Gastroesophageal sphincter (tissue), 4 donors: Measurements from ENCODE around the gene DST. TPM values are rescaled to one million over a fixed set of nuclear protein-coding genes. Genes with fewer than 3 reads are reported as not detected.

Experiments used
- ATAC-seq: fragments of 150-250 bp; one replicate; pipeline ENCODE4 v1.9.1; 2016; ENCODE audit warnings: mild to moderate bottlenecking, moderate library complexity
- H3K27ac ChIP-seq, 4 donors: fragments of 200-600 bp; sonication (generic) in 3 of 4; 1 replicate in 3 of 4; 2 replicates in 1 of 4; pipeline ENCODE4 v1.5.1; 2016 to 2019
- H3K27me3 ChIP-seq: fragments of 200-600 bp; sonication (generic); one replicate; pipeline ENCODE4 v1.5.1; 2019
- H3K36me3 ChIP-seq, 2 donors: fragments of 200-600 bp; sonication (generic); one replicate each; pipeline ENCODE4 v1.5.1; 2019; ENCODE audit warnings: control low read depth in 1 of 2
- H3K4me1 ChIP-seq, 3 donors: fragments of 200-600 bp; sonication (generic); 1 replicate in 2 of 3; 2 replicates in 1 of 3; pipeline ENCODE4 v1.5.1; 2016 to 2019; ENCODE audit warnings: control low read depth in 2 of 3
- H3K4me3 ChIP-seq, 2 donors: fragments of 200-600 bp; sonication (generic); one replicate each; pipeline ENCODE4 v1.5.1; 2019; ENCODE audit warnings: mild to moderate bottlenecking in 1 of 2, moderate library complexity in 1 of 2
- H3K9me3 ChIP-seq, 3 donors: fragments of 200-600 bp; sonication (generic); one replicate each; pipeline ENCODE4 v1.5.1; 2017 to 2019; ENCODE audit warnings: control low read depth in 2 of 3
- CTCF ChIP-seq, 4 experiments: fragments of 200-600 bp in 2 of 4; fragments of 450-650 bp in 2 of 4; sonication (generic) in 1 of 4; IDR thresholded peaks; one replicate each; pipeline ENCODE4 v1.5.1; 2017 to 2019; ENCODE audit warnings: antibody characterized with exemption in 4 of 4, mild to moderate bottlenecking in 2 of 4, moderate library complexity in 2 of 4
- EP300 ChIP-seq: sonication (generic); formaldehyde crosslinking; IDR thresholded peaks from one replicate; pipeline ENCODE4 v1.6.1; 2017; ENCODE audit warnings: antibody characterized with exemption, mild to moderate bottlenecking
- POLR2A ChIP-seq, 2 donors: fragments of 450-650 bp; IDR thresholded peaks; one replicate each; pipeline ENCODE4 v1.6.1; 2017; ENCODE audit warnings: antibody characterized with exemption in 2 of 2, mild to moderate bottlenecking in 2 of 2, moderate library complexity in 1 of 2
- POLR2AphosphoS5 ChIP-seq: sonication (generic); formaldehyde crosslinking; IDR thresholded peaks from one replicate; pipeline ENCODE4 v1.6.1; 2017; ENCODE audit warnings: antibody characterized with exemption
- WGBS, 2 donors: methylation state at CpG; one replicate each; pipeline ENCODE4 v1.1.5; 2018; ENCODE audit warnings: low coverage in 1 of 2; 5-methylcytosine and 5-hydroxymethylcytosine counted together
- total RNA-seq, 4 donors: library from RNA; depleted of rRNA; stranded (reverse); fragments of >200 nt; gene quantifications; one replicate each; pipeline ENCODE4 v1.1.0, GENCODE V29; 2016

The DST gene
- total RNA-seq, 4 donors from 2014 or later = 442 to 716 (median 661) TPM

GRCh38 chr6:56440551-56440981 lies 202.1 kb downstream of the DST start:
- no peaks in the 10 kb centered on the region for H3K27me3 ChIP-seq
- H3K4me1 ChIP-seq = peaks cover 0 to 48% (median 8%) of the 10 kb centered on the region in 3 donors
- H3K27ac ChIP-seq = no peak overlapping the region
- no peaks in the 10 kb centered on the region for H3K36me3 ChIP-seq
- TF ChIP-seq CTCF (IDR thresholded peaks at IDR 0.05) = no peak
- TF ChIP-seq EP300 = no peak
- TF ChIP-seq POLR2AphosphoS5 = no peak
- TF ChIP-seq POLR2A (IDR thresholded peaks at IDR 0.05) = no peak
- WGBS, 2 donors = 76 to 93% methylated on average over 4 of the region's 4 CpGs
- no peak for ATAC-seq
- no peak overlapping the region for H3K4me3 ChIP-seq
- peaks cover 0 to 7% (median 0%) of the 10 kb centered on the region in 3 donors for H3K9me3 ChIP-seq

- ATAC-seq = no peak
- H3K4me3 ChIP-seq = no peak overlapping the region
- TF ChIP-seq EP300 (no peak), POLR2A (IDR thresholded peaks at IDR 0.05) (no peak), POLR2AphosphoS5 (peak; percentile 95), CTCF (IDR thresholded peaks at IDR 0.05) (no peak)
- peaks cover 0 to 39% (median 11%) of the 10 kb centered on the region in 3 donors for H3K4me1 ChIP-seq
- 43 to 87% methylated on average over 3 to 4 of the region's 5 CpGs for WGBS, 2 donors
- peak overlapping the region in 3 of 4 donors; percentile 9 to 49 (median 24) for H3K27ac ChIP-seq
- H3K9me3 ChIP-seq = peaks cover 0 to 7% (median 0%) of the 10 kb centered on the region in 3 donors
- H3K36me3 ChIP-seq = no peaks in the 10 kb centered on the region
- no peaks in the 10 kb centered on the region for H3K27me3 ChIP-seq
Observed at GRCh38 chr6:56437171-56437900, 205.4 kb downstream of the DST start.

GRCh38 chr6:56435754-56436153 lies 206.9 kb downstream of the DST start:
- Histone ChIP-seq H3K4me3 (no peak overlapping the region), H3K27me3 (no peaks in the 10 kb centered on the region), H3K9me3 (peaks cover 0 to 7% (median 0%) of the 10 kb centered on the region in 3 donors), H3K4me1 (peaks cover 0 to 35% (median 11%) of the 10 kb centered on the region in 3 donors), H3K27ac (peak overlapping the region in 3 of 4 donors; percentile 24 to 49 (median 47)), H3K36me3 (no peaks in the 10 kb centered on the region)
- TF ChIP-seq POLR2AphosphoS5 (no peak), POLR2A (IDR thresholded peaks at IDR 0.05) (no peak), EP300 (no peak), CTCF (IDR thresholded peaks at IDR 0.05) (no peak)
- 60 to 64% methylated on average over 4 of the region's 4 CpGs for WGBS, 2 donors
- no peak for ATAC-seq

GRCh38 chr6:56435326-56435725 lies 207.4 kb downstream of the DST start:
- Histone ChIP-seq H3K4me1 (peaks cover 0 to 35% (median 11%) of the 10 kb centered on the region in 3 donors), H3K27me3 (no peaks in the 10 kb centered on the region), H3K27ac (peak overlapping the region in 3 of 4 donors; percentile 24 to 49 (median 47)), H3K9me3 (peaks cover 0 to 7% (median 0%) of the 10 kb centered on the region in 3 donors), H3K36me3 (no peaks in the 10 kb centered on the region), H3K4me3 (no peak overlapping the region)
- no peak for TF ChIP-seq CTCF (IDR thresholded peaks at IDR 0.05)
- TF ChIP-seq EP300 = no peak
- TF ChIP-seq POLR2A (IDR thresholded peaks at IDR 0.05) = no peak
- no peak for TF ChIP-seq POLR2AphosphoS5
- no peak for ATAC-seq
- WGBS, 2 donors = 19 to 40% methylated on average over 2 of the region's 2 CpGs

- H3K9me3 ChIP-seq = peaks cover 0 to 3% (median 0%) of the 10 kb centered on the region in 3 donors
- H3K27me3 ChIP-seq = no peaks in the 10 kb centered on the region
- WGBS, 2 donors = 44 to 68% methylated on average over 2 of the region's 2 CpGs
- TF ChIP-seq POLR2AphosphoS5 (no peak), EP300 (no peak), CTCF (IDR thresholded peaks at IDR 0.05) (no peak), POLR2A (IDR thresholded peaks at IDR 0.05) (no peak)
- H3K36me3 ChIP-seq = no peaks in the 10 kb centered on the region
- ATAC-seq = no peak
- no peak overlapping the region for H3K27ac ChIP-seq
- H3K4me1 ChIP-seq = peaks cover 0 to 35% (median 11%) of the 10 kb centered on the region in 3 donors
- H3K4me3 ChIP-seq = no peak overlapping the region
Observed at GRCh38 chr6:56434606-56435005, 208.1 kb downstream of the DST start.
